Measurements from ENCODE around the gene CCDC134.
A peak's percentile ranks its signal among the peaks of the same experiment; 100 is the strongest.

GRCh38 chr22:41857155-41857859, 56.8 kb downstream of the CCDC134 start:
- peak; percentile 24 for TF ChIP-seq CTCF (IDR thresholded peaks at IDR 0.05; ENCODE audit: poor library complexity, severe bottlenecking)
- TF ChIP-seq REST (IDR thresholded peaks at IDR 0.05; ENCODE audit: borderline replicate concordance) = no peak
- TF ChIP-seq POLR2AphosphoS5 (IDR thresholded peaks at IDR 0.05) = no peak
- no peak for TF ChIP-seq TAF1 (IDR thresholded peaks at IDR 0.05; ENCODE audit: low read depth)
